ENCODE measurements around the gene TMEM126B.

TMEM126B gene

GRCh38 chr11:85682330-85683305 is 54.2 kb downstream of the TMEM126B start:
- peak; percentile 46 to 54 for DNase-seq (ENCODE audit: low read depth in 2 of 2)

GRCh38 chr11:85685125-85685819 is 56.9 kb downstream of the TMEM126B start:
- no peak for DNase-seq (ENCODE audit: low read depth in 2 of 2)

GRCh38 chr11:85685820-85686459 is 57.5 kb downstream of the TMEM126B start, which contains the start of gene CCDC89:
CCDC89 (minus strand) TSS chr11:85686195; CDS start chr11:85686130, 65 bp downstream.
- no peak for DNase-seq (ENCODE audit: low read depth in 2 of 2)
